GM12878 (cell line): ENCODE measurements around the gene INTS6. TPM values are rescaled to one million over a fixed set of nuclear protein-coding genes. Genes with fewer than 3 reads are reported as not detected.

Experiments
- BMI1 ChIP-seq: fragments of 450-650 bp; IDR thresholded peaks from 2 replicates; pipeline ENCODE4 v1.6.1; 2016; ENCODE audit warnings: mild to moderate bottlenecking, moderate library complexity, borderline replicate concordance
- CUX1 ChIP-seq: IDR thresholded peaks from 2 replicates; pipeline ENCODE4 v1.6.1; 2012; ENCODE audit warnings: improper control_type of control experiment, low read depth, low read length; ENCODE audit not compliant: insufficient replicate concordance
- E2F8 ChIP-seq: fragments of 450-650 bp; IDR thresholded peaks from 2 replicates; pipeline ENCODE4 v1.6.1; 2018; ENCODE audit warnings: mild to moderate bottlenecking, low read depth, moderate library complexity; ENCODE audit not compliant: partially characterized antibody
- HDAC6 ChIP-seq: fragments of 200-600 bp; sonication (generic); IDR thresholded peaks from one replicate; pipeline ENCODE4 v1.8.0; 2017; ENCODE audit warnings: antibody characterized with exemption; ENCODE audit not compliant: unreplicated experiment
- KDM1A ChIP-seq: fragments of 200-600 bp; sonication (generic); IDR thresholded peaks from 2 replicates; pipeline ENCODE4 v1.6.1; 2016; ENCODE audit warnings: borderline replicate concordance
- NFIC ChIP-seq: IDR thresholded peaks from 2 replicates; pipeline ENCODE4 v1.6.1; 2012; ENCODE audit warnings: low read depth, mild to moderate bottlenecking, inconsistent platforms, low read length, moderate library complexity
- NR2C2 ChIP-seq: IDR thresholded peaks from 2 replicates; pipeline ENCODE4 v1.6.1; 2011; ENCODE audit warnings: borderline replicate concordance, low read depth; ENCODE audit not compliant: control insufficient read depth, insufficient read length
- NR2F1 ChIP-seq: fragments of 450-650 bp; conservative IDR thresholded peaks from 2 replicates; pipeline ENCODE4 v1.6.1; 2017; ENCODE audit warnings: mild to moderate bottlenecking
- POLR2AphosphoS5 ChIP-seq: IDR thresholded peaks from 2 replicates; pipeline ENCODE4 v1.6.1; 2011; ENCODE audit warnings: mild to moderate bottlenecking, low read length, inconsistent platforms
- SIX5 ChIP-seq: IDR thresholded peaks from 2 replicates; pipeline ENCODE4 v1.6.1; 2011; ENCODE audit warnings: mild to moderate bottlenecking, low read depth, low read length, moderate library complexity; ENCODE audit not compliant: severe bottlenecking
- SPI1 ChIP-seq: IDR thresholded peaks from 2 replicates; pipeline ENCODE4 v1.6.1; 2011; ENCODE audit warnings: low read depth, mild to moderate bottlenecking, low read length, moderate library complexity, borderline replicate concordance; ENCODE audit not compliant: insufficient read depth
- SREBF1 ChIP-seq: IDR thresholded peaks from 2 replicates; pipeline ENCODE4 v1.6.1; 2012; ENCODE audit warnings: mild to moderate bottlenecking, low read length
- SREBF2 ChIP-seq: IDR thresholded peaks from 2 replicates; pipeline ENCODE4 v1.6.1; 2012; ENCODE audit warnings: mild to moderate bottlenecking, low read length
- TBL1XR1 ChIP-seq: IDR thresholded peaks from 2 replicates; pipeline ENCODE4 v1.6.1; 2012; ENCODE audit warnings: low read depth, low read length, improper control_type of control experiment
- USF2 ChIP-seq: IDR thresholded peaks from 2 replicates; pipeline ENCODE4 v1.6.1; 2011; ENCODE audit warnings: low read depth, low read length, improper control_type of control experiment, borderline replicate concordance
- YBX1 ChIP-seq: fragments of 450-650 bp; IDR thresholded peaks from 2 replicates; pipeline ENCODE4 v1.6.1; 2016; ENCODE audit warnings: antibody characterized with exemption
- ZNF274 ChIP-seq: IDR thresholded peaks from one replicate; pipeline ENCODE4 v1.8.0; 2011; ENCODE audit not compliant: insufficient read length, insufficient read depth
- ZSCAN29 ChIP-seq: fragments of 450-650 bp; IDR thresholded peaks from 2 replicates; pipeline ENCODE4 v1.6.1; 2017; ENCODE audit warnings: mild to moderate bottlenecking, moderate library complexity
- polyA plus RNA-seq, 11 experiments: library from polyadenylated mRNA; depleted of rRNA in 4 of 11; unstranded in 6 of 11; stranded (reverse) in 5 of 11; fragments of >200 nt; fragmentation: Nextera tagmentation in 4 of 11; fragmentation: Illumina TruSeq in 1 of 11; extraction: Ambion mirVana in 4 of 11; extraction: Trizol in 1 of 11; gene quantifications; 1 replicate in 1 of 11; 2 replicates in 10 of 11; pipeline versions ENCODE4 v1.2.1 to v1.2.3, GENCODE V29; 2011 to 2016; ENCODE audit warnings: inconsistent platforms in 2 of 11, missing spikeins in 2 of 11, low read depth in 1 of 11
- total RNA-seq, 4 experiments: library from RNA; depleted of rRNA in 3 of 4; stranded (reverse); fragments of >200 nt in 3 of 4; fragmentation: Illumina TruSeq in 1 of 4; extraction: Trizol in 1 of 4; gene quantifications; 2 replicates each; pipeline versions ENCODE4 v1.2.1 to v1.2.3, GENCODE V29; 2013 to 2021
- TF ChIP-seq, protein P1 (sequence below): fragments of 450-650 bp; IDR thresholded peaks from 2 replicates; pipeline ENCODE4 v1.6.1; 2017; ENCODE audit warnings: mild to moderate bottlenecking

Gene INTS6
- total and polyA plus RNA-seq, 10 of the 15 experiments (the other 5 are each of a cell fraction or from before 2014, with no cell fraction given), result 7.2 to 57.7 (median 30.9) TPM

DNA sequence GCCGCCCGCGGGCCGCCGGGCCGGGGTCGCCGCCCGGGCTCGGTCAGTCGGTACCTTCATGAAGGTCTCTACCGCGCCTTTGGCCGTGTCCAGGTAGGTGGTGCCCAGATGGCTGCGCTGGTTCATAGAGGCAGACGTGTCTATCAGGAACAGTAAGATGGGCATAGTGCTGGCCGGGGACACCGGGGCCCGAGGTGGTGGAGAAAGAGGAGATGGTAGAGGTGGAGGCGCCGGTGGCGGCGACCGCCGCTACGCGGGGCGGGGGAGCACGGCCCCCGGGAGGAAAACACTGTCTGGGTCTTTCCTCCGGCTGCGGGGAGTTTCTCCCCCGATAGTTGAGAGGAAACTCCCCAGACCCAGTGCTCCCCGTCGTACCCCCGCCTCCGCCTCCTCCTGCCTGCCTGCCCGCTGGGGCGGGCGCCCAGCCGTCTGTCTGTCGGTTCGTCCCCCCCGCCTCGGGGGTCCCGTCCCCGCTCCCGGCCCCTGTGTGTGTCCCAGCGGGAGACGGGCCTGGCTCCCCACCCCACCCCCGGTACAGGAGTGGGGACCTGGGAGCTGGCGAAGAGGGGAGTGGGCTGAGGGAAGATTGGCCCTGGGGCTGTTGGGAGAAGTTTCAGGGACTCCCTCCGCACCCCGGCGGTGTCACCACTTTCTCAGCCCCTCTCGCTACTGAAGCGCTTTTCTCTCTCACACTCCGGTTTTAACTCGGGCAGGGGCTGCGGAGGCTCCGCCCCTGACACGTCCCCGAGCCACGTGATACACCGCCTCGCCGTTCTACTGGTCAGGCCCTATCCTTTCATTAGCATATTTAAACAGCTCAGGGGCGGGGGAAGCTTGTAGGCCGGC is at the start of gene INTS6 (continued):
- TF ChIP-seq CUX1 (no peak), E2F8 (no peak), ZSCAN29 (0 out of 2 replicates have a peak, but pooled peaks have one; percentile 10), USF2 (peak; percentile 86), POLR2AphosphoS5 (peak; percentile 100), SPI1 (no peak), NR2F1 (no peak), ZNF274 (no peak), SREBF1 (no peak), BMI1 (no peak), HDAC6 (peak; percentile 97), TBL1XR1 (peak; percentile 56; the same call in 1 of the 2 replicates), NFIC (0 out of 2 replicates have a peak, but pooled peaks have one; percentile 6), YBX1 (no peak), KDM1A (no peak), SIX5 (no peak), NR2C2 (no peak), SREBF2 (no peak)
- TF ChIP-seq, protein P1, sequence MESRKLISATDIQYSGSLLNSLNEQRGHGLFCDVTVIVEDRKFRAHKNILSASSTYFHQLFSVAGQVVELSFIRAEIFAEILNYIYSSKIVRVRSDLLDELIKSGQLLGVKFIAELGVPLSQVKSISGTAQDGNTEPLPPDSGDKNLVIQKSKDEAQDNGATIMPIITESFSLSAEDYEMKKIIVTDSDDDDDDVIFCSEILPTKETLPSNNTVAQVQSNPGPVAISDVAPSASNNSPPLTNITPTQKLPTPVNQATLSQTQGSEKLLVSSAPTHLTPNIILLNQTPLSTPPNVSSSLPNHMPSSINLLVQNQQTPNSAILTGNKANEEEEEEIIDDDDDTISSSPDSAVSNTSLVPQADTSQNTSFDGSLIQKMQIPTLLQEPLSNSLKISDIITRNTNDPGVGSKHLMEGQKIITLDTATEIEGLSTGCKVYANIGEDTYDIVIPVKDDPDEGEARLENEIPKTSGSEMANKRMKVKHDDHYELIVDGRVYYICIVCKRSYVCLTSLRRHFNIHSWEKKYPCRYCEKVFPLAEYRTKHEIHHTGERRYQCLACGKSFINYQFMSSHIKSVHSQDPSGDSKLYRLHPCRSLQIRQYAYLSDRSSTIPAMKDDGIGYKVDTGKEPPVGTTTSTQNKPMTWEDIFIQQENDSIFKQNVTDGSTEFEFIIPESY, result no peak
